B cell (primary cell): ENCODE measurements around the gene ZBTB46.

ENCODE experiments used
- EZH2 ChIP-seq: IDR thresholded peaks from 2 replicates; pipeline ENCODE4 v1.6.1; 2012; ENCODE audit warnings: borderline replicate concordance, low read depth, mild to moderate bottlenecking, moderate library complexity, low read length; ENCODE audit not compliant: insufficient read depth, poor library complexity, severe bottlenecking
- TF ChIP-seq, protein P1 (sequence below): fragments of 200-600 bp; IDR thresholded peaks from one replicate; pipeline ENCODE4 v1.8.0; 2022; ENCODE audit warnings: antibody characterized with exemption, mild to moderate bottlenecking

- TF ChIP-seq, protein P1, sequence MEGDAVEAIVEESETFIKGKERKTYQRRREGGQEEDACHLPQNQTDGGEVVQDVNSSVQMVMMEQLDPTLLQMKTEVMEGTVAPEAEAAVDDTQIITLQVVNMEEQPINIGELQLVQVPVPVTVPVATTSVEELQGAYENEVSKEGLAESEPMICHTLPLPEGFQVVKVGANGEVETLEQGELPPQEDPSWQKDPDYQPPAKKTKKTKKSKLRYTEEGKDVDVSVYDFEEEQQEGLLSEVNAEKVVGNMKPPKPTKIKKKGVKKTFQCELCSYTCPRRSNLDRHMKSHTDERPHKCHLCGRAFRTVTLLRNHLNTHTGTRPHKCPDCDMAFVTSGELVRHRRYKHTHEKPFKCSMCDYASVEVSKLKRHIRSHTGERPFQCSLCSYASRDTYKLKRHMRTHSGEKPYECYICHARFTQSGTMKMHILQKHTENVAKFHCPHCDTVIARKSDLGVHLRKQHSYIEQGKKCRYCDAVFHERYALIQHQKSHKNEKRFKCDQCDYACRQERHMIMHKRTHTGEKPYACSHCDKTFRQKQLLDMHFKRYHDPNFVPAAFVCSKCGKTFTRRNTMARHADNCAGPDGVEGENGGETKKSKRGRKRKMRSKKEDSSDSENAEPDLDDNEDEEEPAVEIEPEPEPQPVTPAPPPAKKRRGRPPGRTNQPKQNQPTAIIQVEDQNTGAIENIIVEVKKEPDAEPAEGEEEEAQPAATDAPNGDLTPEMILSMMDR: no peak
- TF ChIP-seq EZH2: no peak
These were observed 75.0 kb downstream of the ZBTB46 start for GRCh38 chr20:63755933-63756647.
